ENCODE data around the gene ATG10.
"Not testable (repeated sequence)": the region's sequence is repeated elsewhere in the genome, so short reads cannot be mapped to it uniquely, and the experiment has no call there.

The ATG10 gene

GRCh38 chr5:82244854-82245635, 273.2 kb downstream of the ATG10 start:
- DNase-seq: no peak

- DNase-seq: no peak
Measured at GRCh38 chr5:82246960-82247574, 275.2 kb downstream of the ATG10 start.

- no peak for DNase-seq
Measured at GRCh38 chr5:82252744-82253143, 280.9 kb downstream of the ATG10 start.

GRCh38 chr5:82255844-82256243, 284.0 kb downstream of the ATG10 start:
- DNase-seq: no peak

GRCh38 chr5:82257247-82257646, 285.4 kb downstream of the ATG10 start:
- DNase-seq: no peak

GRCh38 chr5:82257729-82258128, 285.9 kb downstream of the ATG10 start:
- DNase-seq: no peak

GRCh38 chr5:82259172-82259800, 287.5 kb downstream of the ATG10 start:
- DNase-seq: no peak

- DNase-seq: no peak
Measured at GRCh38 chr5:82265047-82265446, 293.2 kb downstream of the ATG10 start.

- not testable (repeated sequence) for DNase-seq
Measured at GRCh38 chr5:82267297-82267933, 295.6 kb downstream of the ATG10 start.

GRCh38 chr5:82269363-82269762, 297.5 kb downstream of the ATG10 start:
- not testable (repeated sequence) for DNase-seq

- not testable (repeated sequence) for DNase-seq
Measured at GRCh38 chr5:82272571-82273356, 300.9 kb downstream of the ATG10 start.

- not testable (repeated sequence) for DNase-seq
Measured at GRCh38 chr5:82273426-82273825, 301.6 kb downstream of the ATG10 start.

- DNase-seq: no peak
Measured at GRCh38 chr5:82274343-82275211, 302.8 kb downstream of the ATG10 start.

GRCh38 chr5:82275216-82275664, 303.4 kb downstream of the ATG10 start:
- no peak for DNase-seq

- no peak for DNase-seq
Measured at GRCh38 chr5:82276800-82277612, 305.2 kb downstream of the ATG10 start.

GRCh38 chr5:82277613-82277986, 305.8 kb downstream of the ATG10 start:
- DNase-seq: peak; percentile 7

- DNase-seq: peak; percentile 91
Measured at GRCh38 chr5:82277987-82278710, 306.3 kb downstream of the ATG10 start, which contains the start of gene RPS23. Gene RPS23, minus strand, starts transcription at chr5:82278354. Its CDS starts 31 bp downstream, at chr5:82278323.

GRCh38 chr5:82278711-82279370, 307.0 kb downstream of the ATG10 start:
- no peak for DNase-seq

GRCh38 chr5:82283893-82284292, 312.1 kb downstream of the ATG10 start:
- DNase-seq: no peak

Measured in CD4-positive, alpha-beta T cell treated with Interleukin-6 for 4 hours (primary cell).